B cell (primary cell): ENCODE data around the gene DDX55. TPM values are rescaled to one million over a fixed set of nuclear protein-coding genes. Genes with fewer than 3 reads are reported as not detected.
A peak's percentile ranks its signal among the peaks of the same experiment; 100 is the strongest.

Experiments used
- ATAC-seq: fragments of 200-7000 bp; cut with Tn5 transposase; one replicate; pipeline ENCODE4 v1.10.0; 2021; ENCODE audit warnings: low read depth, mild to moderate bottlenecking, moderate number of reproducible peaks, moderate library complexity
- CTCF ChIA-PET: fragments of 350-600 bp; sonication (Branson Sonifier 250); formaldehyde crosslinking; loops from one replicate; lab custom pipeline; 2021; ENCODE audit warnings: antibody characterized with exemption, inconsistent platforms; lab: Charles Lee
- POLR2A ChIA-PET: fragments of 350-600 bp; sonication (Branson Sonifier 250); formaldehyde crosslinking; loops from one replicate; lab custom pipeline; 2021; ENCODE audit warnings: antibody characterized with exemption; lab: Charles Lee
- DNase-seq: peaks from one replicate; pipeline ENCODE4 v3.0.0; 2013
- H2AFZ ChIP-seq: 2 replicates; pipeline ENCODE4 v1.6.1; 2012; ENCODE audit warnings: mild to moderate bottlenecking, low read depth, low read length; ENCODE audit not compliant: insufficient read depth, poor library complexity, severe bottlenecking
- H3K27ac ChIP-seq, 2 donors: 1 replicate in 1 of 2; 2 replicates in 1 of 2; pipeline ENCODE4 v1.5.1; 2012 to 2013; ENCODE audit warnings: low read length in 2 of 2, mild to moderate bottlenecking in 2 of 2, moderate library complexity in 1 of 2
- H3K27me3 ChIP-seq, 4 experiments: fragments of 200-600 bp in 1 of 4; sonication (generic) in 1 of 4; replicated peaks in 1 of 4; 1 replicate in 2 of 4; 2 replicates in 2 of 4; pipeline versions ENCODE4 v1.6.1 to v1.7.0; 2013 to 2016; ENCODE audit warnings: low read length in 3 of 4, mild to moderate bottlenecking in 2 of 4, mixed read lengths in 1 of 4, moderate library complexity in 1 of 4; ENCODE audit not compliant: insufficient read depth in 4 of 4, control insufficient read depth in 3 of 4; ENCODE audit errors: control extremely low read depth in 1 of 4
- H3K36me3 ChIP-seq, 2 experiments: replicated peaks in 1 of 2; 1 replicate in 1 of 2; 2 replicates in 1 of 2; pipeline versions ENCODE4 v1.6.1 to v1.7.1; 2013; ENCODE audit warnings: low read length in 1 of 2; ENCODE audit not compliant: insufficient read depth in 2 of 2, control insufficient read depth in 1 of 2; ENCODE audit errors: control extremely low read depth in 1 of 2, extremely low read depth in 1 of 2
- H3K4me1 ChIP-seq, 2 donors: fragments of 200-600 bp in 1 of 2; sonication (generic) in 1 of 2; 1 replicate in 1 of 2; 2 replicates in 1 of 2; pipeline versions ENCODE4 v1.5.1 to v1.6.1; 2013 to 2017; ENCODE audit warnings: low read length in 2 of 2; ENCODE audit not compliant: control insufficient read depth in 2 of 2, insufficient read depth in 2 of 2
- H3K4me2 ChIP-seq: replicated peaks from 2 replicates; pipeline ENCODE3; 2012; ENCODE audit warnings: mild to moderate bottlenecking, low read depth, low read length; ENCODE audit not compliant: poor library complexity, severe bottlenecking
- H3K4me3 ChIP-seq, 5 experiments: fragments of 200-600 bp in 1 of 5; sonication (generic) in 1 of 5; 1 replicate in 3 of 5; 2 replicates in 2 of 5; pipeline versions ENCODE4 v1.5.1 to v1.7.0; 2011 to 2016; ENCODE audit warnings: low read length in 4 of 5, mild to moderate bottlenecking in 4 of 5, low read depth in 2 of 5, control low read depth in 1 of 5, moderate library complexity in 1 of 5; ENCODE audit not compliant: insufficient read depth in 1 of 5; ENCODE audit errors: control extremely low read depth in 1 of 5, extremely low read depth in 1 of 5
- H3K79me2 ChIP-seq: fragments of 200-600 bp; sonication (generic); one replicate; pipeline ENCODE4 v1.6.0; 2016; ENCODE audit warnings: low read length; ENCODE audit not compliant: control insufficient read depth, insufficient read depth
- H3K9ac ChIP-seq: fragments of 200-600 bp; sonication (generic); 2 replicates; pipeline ENCODE4 v1.6.1; 2017; ENCODE audit warnings: mild to moderate bottlenecking, low read length, moderate library complexity
- H3K9me3 ChIP-seq, 3 donors: one replicate each; pipeline versions ENCODE4 v1.6.1 to v1.7.1; 2013; ENCODE audit warnings: low read length in 2 of 3; ENCODE audit not compliant: control insufficient read depth in 2 of 3, insufficient read depth in 1 of 3; ENCODE audit errors: control extremely low read depth in 1 of 3
- H4K20me1 ChIP-seq: 2 replicates; pipeline ENCODE4 v1.6.0; 2012; ENCODE audit warnings: mild to moderate bottlenecking, low read length; ENCODE audit not compliant: insufficient read depth, control insufficient read depth, poor library complexity, severe bottlenecking
- H3K27ac Mint-ChIP-seq: one replicate; pipeline ENCODE4 v1.8.0; 2021; ENCODE audit warnings: mixed read lengths
- H3K27me3 Mint-ChIP-seq: one replicate; pipeline ENCODE4 v1.8.0; 2021; ENCODE audit warnings: mixed read lengths
- H3K4me1 Mint-ChIP-seq: one replicate; pipeline ENCODE4 v1.8.0; 2021; ENCODE audit warnings: mixed read lengths
- H3K4me3 Mint-ChIP-seq: one replicate; pipeline ENCODE4 v1.8.0; 2021; ENCODE audit warnings: mixed read lengths
- H3K9me3 Mint-ChIP-seq: one replicate; pipeline ENCODE4 v1.8.0; 2022; ENCODE audit warnings: mixed read lengths; ENCODE audit not compliant: insufficient read depth
- CTCF ChIP-seq: fragments of 200-600 bp; IDR thresholded peaks from one replicate; pipeline ENCODE4 v1.8.0; 2022; ENCODE audit warnings: antibody characterized with exemption, mild to moderate bottlenecking
- EZH2 ChIP-seq: IDR thresholded peaks from 2 replicates; pipeline ENCODE4 v1.6.1; 2012; ENCODE audit warnings: borderline replicate concordance, low read depth, mild to moderate bottlenecking, moderate library complexity, low read length; ENCODE audit not compliant: insufficient read depth, poor library complexity, severe bottlenecking
- WGBS: methylation state at CpG from one replicate; pipeline ENCODE4 v1.1.5; 2013; ENCODE audit warnings: missing lambda C conversion rate; ENCODE audit not compliant: insufficient coverage; 5-methylcytosine and 5-hydroxymethylcytosine counted together
- intact Hi-C: fragments of 100-400 bp; cut with micrococcal nuclease; formaldehyde crosslinking; loops from one replicate; pipeline ENCODE4 v1.10.0; 2022
- polyA plus RNA-seq: library from polyadenylated mRNA; depleted of rRNA; stranded (reverse); fragments of >200 nt; gene quantifications from 2 replicates; pipeline ENCODE4 v1.2.3, GENCODE V29; 2012
- total RNA-seq, 2 donors: library from RNA; stranded (reverse); fragments of 120-200 nt in 1 of 2; gene quantifications; 1 replicate in 1 of 2; 2 replicates in 1 of 2; pipeline versions ENCODE4 v1.2.3 to v1.2.4, GENCODE V29; 2013 to 2022

The DDX55 gene
- total and polyA plus RNA-seq, 2 donors (not counting 1 experiment from before 2014, with no cell fraction given) = 33.3 to 39.9 TPM

- TF ChIP-seq CTCF = no peak
- no peak for TF ChIP-seq EZH2
- peaks cover 5 to 24% of the 10 kb centered on the region in 2 experiments for H3K36me3 ChIP-seq
- no peak overlapping the region for H3K4me2 ChIP-seq
- ATAC-seq = no peak
- no peak overlapping the region for H3K9ac ChIP-seq
- WGBS = no CpG with 5 or more reads among the region's 3 CpGs
- peak overlapping the region in 1 of 2 donors; percentile 48 for H3K27ac ChIP-seq
- CTCF ChIA-PET = interaction anchor here (0.8 kb wide), 1 partner anchor 139 kb away, joined by 3 read pairs; no protein-coding TSS in a partner anchor
- H3K4me3 ChIP-seq = no peak overlapping the region
- H3K4me1 ChIP-seq = peaks cover 12 to 23% of the 10 kb centered on the region in 2 donors
- Mint-ChIP-seq H3K27ac (no peak overlapping the region), H3K27me3 (no peaks in the 10 kb centered on the region), H3K4me3 (no peak overlapping the region), H3K4me1 (peaks cover 19% of the 10 kb centered on the region), H3K9me3 (no peaks in the 10 kb centered on the region)
- POLR2A ChIA-PET = no interaction called here
- H3K27me3 ChIP-seq = no peaks in the 10 kb centered on the region
- intact Hi-C loops = no loop called here
- H3K9me3 ChIP-seq = no peaks in the 10 kb centered on the region
- H3K79me2 ChIP-seq = peaks cover 51% of the 10 kb centered on the region
- H4K20me1 ChIP-seq = peaks cover 11% of the 10 kb centered on the region
- DNase-seq = no peak
- no peak overlapping the region for H2AFZ ChIP-seq
Measured at GRCh38 chr12:123598522-123598921, 3.4 kb upstream of the DDX55 start.

GRCh38 chr12:123599310-123599709 is 2.6 kb upstream of the DDX55 start:
- intact Hi-C loops = no loop called here
- H3K4me3 ChIP-seq = no peak overlapping the region
- no peak for TF ChIP-seq CTCF
- no peak for TF ChIP-seq EZH2
- H3K4me1 Mint-ChIP-seq = peaks cover 19% of the 10 kb centered on the region
- H4K20me1 ChIP-seq = peaks cover 5% of the 10 kb centered on the region
- H3K9ac ChIP-seq = no peak overlapping the region
- H3K4me1 ChIP-seq = peaks cover 12 to 23% of the 10 kb centered on the region in 2 donors
- peaks cover 53% of the 10 kb centered on the region for H3K79me2 ChIP-seq
- peaks cover 5 to 26% of the 10 kb centered on the region in 2 experiments for H3K36me3 ChIP-seq
- H3K9me3 Mint-ChIP-seq = no peaks in the 10 kb centered on the region
- no peak overlapping the region for H2AFZ ChIP-seq
- peak overlapping the region in 1 of 2 donors; percentile 48 for H3K27ac ChIP-seq
- CTCF ChIA-PET = no interaction called here
- peak overlapping the region; percentile 18 for H3K4me3 Mint-ChIP-seq
- DNase-seq = no peak
- H3K27me3 ChIP-seq = no peaks in the 10 kb centered on the region
- H3K27me3 Mint-ChIP-seq = no peaks in the 10 kb centered on the region
- no peak for ATAC-seq
- no CpG with 5 or more reads among the region's 1 CpG for WGBS
- POLR2A ChIA-PET = interaction anchor here (0.6 kb wide), 1 partner anchor 181 kb away, joined by 3 read pairs; no protein-coding TSS in a partner anchor
- H3K27ac Mint-ChIP-seq = peak overlapping the region; percentile 18
- H3K9me3 ChIP-seq = no peaks in the 10 kb centered on the region
- H3K4me2 ChIP-seq = no peak overlapping the region
